ENCODE measurements around the gene ADARB2. TPM values are rescaled to one million over a fixed set of nuclear protein-coding genes. Genes with fewer than 3 reads are reported as not detected.

Gene ADARB2
- total RNA-seq, 1 donor from 2014 or later = 0.08 TPM

DNA sequence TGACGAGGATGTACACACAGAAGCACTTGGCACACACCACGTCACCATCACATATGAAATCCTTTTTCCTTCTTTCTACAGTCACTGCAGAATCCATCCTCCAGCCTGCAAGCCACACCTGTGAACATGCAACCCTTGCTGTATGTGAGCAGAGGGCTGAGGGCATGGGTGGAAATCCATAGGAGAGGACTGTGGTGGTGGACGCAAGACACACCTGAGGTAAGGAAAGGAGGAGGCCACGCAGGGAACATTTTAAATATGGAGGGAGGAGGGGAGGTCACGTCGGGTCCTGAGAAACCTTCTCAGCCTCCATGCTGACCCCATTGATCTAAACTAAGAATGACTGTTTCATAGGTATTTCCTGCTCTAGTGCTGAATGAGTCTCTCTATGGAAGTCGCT, 28.6 kb downstream of the ADARB2 start:
- DNase-seq (ENCODE audit: low read depth) = no peak
- H3K4me3 ChIP-seq (ENCODE audit: low read depth, low read length) = no peak overlapping the region
- H3K36me3 ChIP-seq (ENCODE audit: control insufficient read depth, insufficient read depth, low read length) = no peaks in the 10 kb centered on the region
- no peaks in the 10 kb centered on the region for H3K27me3 ChIP-seq (ENCODE audit: control insufficient read depth, insufficient read depth, low read length)
- TF ChIP-seq CTCF (IDR thresholded peaks at IDR 0.05; ENCODE audit: insufficient read depth, low read length, poor library complexity, severe bottlenecking) = no peak

- TF ChIP-seq CTCF (IDR thresholded peaks at IDR 0.05; ENCODE audit: insufficient read depth, low read length, poor library complexity, severe bottlenecking) = no peak
- Histone ChIP-seq H3K27me3 (ENCODE audit: control insufficient read depth, insufficient read depth, low read length) (no peaks in the 10 kb centered on the region), H3K36me3 (ENCODE audit: control insufficient read depth, insufficient read depth, low read length) (no peaks in the 10 kb centered on the region), H3K4me3 (ENCODE audit: low read depth, low read length) (no peak overlapping the region)
- DNase-seq (ENCODE audit: low read depth) = no peak
These were observed 30.6 kb downstream of the ADARB2 start for GRCh38 chr10:1706711-1707110.

DNA sequence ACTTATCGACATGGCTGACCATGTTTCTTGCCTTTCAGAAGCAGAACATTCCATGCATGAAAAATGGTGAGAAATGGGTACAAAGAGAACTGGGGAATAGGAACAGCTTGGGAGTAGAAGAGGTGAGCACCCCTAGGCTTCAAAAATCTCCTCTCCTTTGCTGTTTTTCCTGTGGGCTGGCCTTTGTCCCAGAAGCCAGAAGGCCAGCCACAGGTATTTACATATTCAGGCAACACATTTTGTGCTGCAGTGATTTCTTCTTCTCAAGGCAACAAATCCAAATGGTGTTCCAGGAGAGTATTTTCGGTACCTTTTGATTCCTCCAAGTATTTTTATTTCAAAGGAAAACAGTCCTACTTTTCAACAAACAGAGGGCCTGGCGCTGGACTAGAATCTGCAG, 31.1 kb downstream of the ADARB2 start:
- no peak overlapping the region for H3K4me3 ChIP-seq (ENCODE audit: low read depth, low read length)
- no peak for DNase-seq (ENCODE audit: low read depth)
- H3K36me3 ChIP-seq (ENCODE audit: control insufficient read depth, insufficient read depth, low read length) = no peaks in the 10 kb centered on the region
- no peaks in the 10 kb centered on the region for H3K27me3 ChIP-seq (ENCODE audit: control insufficient read depth, insufficient read depth, low read length)
- TF ChIP-seq CTCF (IDR thresholded peaks at IDR 0.05; ENCODE audit: insufficient read depth, low read length, poor library complexity, severe bottlenecking) = no peak

GRCh38 chr10:1698185-1698584, 39.1 kb downstream of the ADARB2 start:
- H3K27me3 ChIP-seq (ENCODE audit: control insufficient read depth, insufficient read depth, low read length) = no peaks in the 10 kb centered on the region
- no peak overlapping the region for H3K4me3 ChIP-seq (ENCODE audit: low read depth, low read length)
- no peaks in the 10 kb centered on the region for H3K36me3 ChIP-seq (ENCODE audit: control insufficient read depth, insufficient read depth, low read length)
- DNase-seq (ENCODE audit: low read depth) = no peak
- TF ChIP-seq CTCF (IDR thresholded peaks at IDR 0.05; ENCODE audit: insufficient read depth, low read length, poor library complexity, severe bottlenecking) = no peak

DNA sequence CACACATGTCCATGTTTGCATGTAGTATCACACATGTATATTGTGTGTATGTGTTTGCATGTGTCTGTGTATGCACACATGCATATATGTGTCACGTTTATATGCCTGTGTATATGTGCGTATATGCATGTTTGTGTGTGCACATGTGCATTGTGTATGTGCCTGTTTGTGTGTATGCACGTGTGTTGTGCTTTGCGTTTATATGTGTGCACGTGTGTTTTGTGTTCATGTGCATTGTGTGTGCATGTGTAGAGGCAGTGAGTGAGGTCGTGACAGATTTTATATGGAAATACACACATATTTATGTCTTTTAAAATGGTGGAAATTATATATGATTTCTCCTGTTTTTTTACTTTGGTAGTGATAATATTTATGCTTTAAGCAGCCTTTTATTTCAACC, 41.2 kb downstream of the ADARB2 start:
- H3K27me3 ChIP-seq (ENCODE audit: control insufficient read depth, insufficient read depth, low read length) = no peaks in the 10 kb centered on the region
- H3K4me3 ChIP-seq (ENCODE audit: low read depth, low read length) = no peak overlapping the region
- H3K36me3 ChIP-seq (ENCODE audit: control insufficient read depth, insufficient read depth, low read length) = no peaks in the 10 kb centered on the region
- no peak for DNase-seq (ENCODE audit: low read depth)
- TF ChIP-seq CTCF (IDR thresholded peaks at IDR 0.05; ENCODE audit: insufficient read depth, low read length, poor library complexity, severe bottlenecking) = no peak

DNA sequence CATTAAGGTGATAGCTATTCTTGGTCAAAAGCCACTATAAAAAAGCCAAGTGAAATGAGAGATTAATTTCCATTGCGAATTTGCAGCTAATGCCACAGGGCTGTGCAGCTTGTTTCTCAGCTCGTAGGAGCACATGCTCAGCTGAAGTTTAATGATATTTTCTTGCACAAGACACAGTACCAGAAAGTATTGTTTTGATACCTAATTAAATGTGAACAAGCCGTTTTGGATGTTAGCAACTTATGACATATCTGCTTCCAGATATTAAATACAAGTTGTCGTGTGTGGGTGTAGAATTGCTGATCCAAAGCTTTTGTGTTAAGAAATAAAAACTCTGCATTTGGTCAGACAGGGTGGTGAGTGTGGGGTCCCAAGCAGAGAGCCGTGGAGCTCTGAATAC, 47.2 kb downstream of the ADARB2 start:
- TF ChIP-seq CTCF (IDR thresholded peaks at IDR 0.05; ENCODE audit: insufficient read depth, low read length, poor library complexity, severe bottlenecking) = no peak
- Histone ChIP-seq H3K4me3 (ENCODE audit: low read depth, low read length) (no peak overlapping the region), H3K36me3 (ENCODE audit: control insufficient read depth, insufficient read depth, low read length) (no peaks in the 10 kb centered on the region), H3K27me3 (ENCODE audit: control insufficient read depth, insufficient read depth, low read length) (no peaks in the 10 kb centered on the region)
- no peak for DNase-seq (ENCODE audit: low read depth)

Measured in kidney epithelial cell (primary cell).